SIG-M5 treated with dmso at 0.1 percent for 504 hours (cell line): ENCODE results near the gene NMNAT2.
"Not testable (repeated sequence)": the region's sequence is repeated elsewhere in the genome, so short reads cannot be mapped to it uniquely, and the experiment has no call there.

Experiments
- DNase-seq: peaks from one replicate; lab custom pipeline; 2025; ENCODE audit not compliant: unreplicated experiment; lab: John Stamatoyannopoulos, UW

NMNAT2 gene

GRCh38 chr1:183419399-183419798 lies 1.2 kb upstream of the NMNAT2 start:
- no peak for DNase-seq

GRCh38 chr1:183418696-183419095 lies 516 bp upstream of the NMNAT2 start:
- no peak for DNase-seq

GRCh38 chr1:183416850-183417771 lies 1.1 kb downstream of the NMNAT2 start:
- no peak for DNase-seq

GRCh38 chr1:183414365-183414764 lies 3.8 kb downstream of the NMNAT2 start:
- no peak for DNase-seq

- DNase-seq = no peak
Measured at GRCh38 chr1:183411091-183411490, 7.1 kb downstream of the NMNAT2 start.

DNA sequence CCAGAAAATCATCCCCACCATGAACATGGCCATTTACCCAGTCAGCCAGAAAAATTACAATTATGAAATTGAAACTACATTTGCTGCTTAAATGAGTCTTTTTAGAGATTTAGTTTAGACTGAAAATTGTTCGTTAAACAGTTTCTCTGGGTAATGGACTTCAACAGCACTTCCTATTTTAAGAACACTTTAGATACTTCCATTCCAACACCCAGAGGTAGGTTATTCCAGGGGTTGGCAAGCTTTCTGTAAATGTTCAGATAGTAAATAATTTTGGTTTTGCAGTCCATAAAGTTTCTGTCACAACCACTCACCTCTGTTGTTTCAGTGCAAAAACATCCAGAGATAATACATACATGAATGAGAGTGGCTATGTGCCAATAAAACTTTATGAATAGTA lies 10.2 kb downstream of the NMNAT2 start:
- no peak for DNase-seq

- no peak for DNase-seq
Measured at GRCh38 chr1:183407474-183407873, 10.7 kb downstream of the NMNAT2 start.

- no peak for DNase-seq
Measured at GRCh38 chr1:183404476-183404875, 13.7 kb downstream of the NMNAT2 start.

GRCh38 chr1:183403498-183403897 lies 14.7 kb downstream of the NMNAT2 start:
- no peak for DNase-seq

- DNase-seq = not testable (repeated sequence)
Measured at GRCh38 chr1:183401565-183401964, 16.6 kb downstream of the NMNAT2 start.

DNA sequence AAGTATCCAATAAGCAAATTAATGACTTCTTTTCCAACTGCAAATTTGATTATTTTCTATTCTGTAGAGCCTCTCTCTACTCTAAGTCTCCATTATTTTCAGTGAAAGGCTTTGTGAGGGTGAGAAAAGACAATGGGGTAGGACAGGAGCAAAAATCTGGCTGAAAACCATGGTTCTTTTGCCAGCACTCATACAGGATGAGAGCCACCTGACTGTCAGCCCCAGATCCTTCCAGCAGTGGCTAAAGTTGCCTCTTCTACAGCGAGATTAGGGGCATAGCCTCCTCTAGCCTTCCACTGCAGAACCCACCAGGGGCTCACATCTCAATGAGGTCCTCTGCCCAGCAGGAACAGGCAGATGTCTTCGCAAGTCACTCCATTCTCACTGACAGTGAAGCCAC lies 23.7 kb downstream of the NMNAT2 start:
- no peak for DNase-seq

- no peak for DNase-seq
Measured at GRCh38 chr1:183391863-183392262, 26.3 kb downstream of the NMNAT2 start.

GRCh38 chr1:183390561-183390960 lies 27.6 kb downstream of the NMNAT2 start:
- DNase-seq = no peak

DNA sequence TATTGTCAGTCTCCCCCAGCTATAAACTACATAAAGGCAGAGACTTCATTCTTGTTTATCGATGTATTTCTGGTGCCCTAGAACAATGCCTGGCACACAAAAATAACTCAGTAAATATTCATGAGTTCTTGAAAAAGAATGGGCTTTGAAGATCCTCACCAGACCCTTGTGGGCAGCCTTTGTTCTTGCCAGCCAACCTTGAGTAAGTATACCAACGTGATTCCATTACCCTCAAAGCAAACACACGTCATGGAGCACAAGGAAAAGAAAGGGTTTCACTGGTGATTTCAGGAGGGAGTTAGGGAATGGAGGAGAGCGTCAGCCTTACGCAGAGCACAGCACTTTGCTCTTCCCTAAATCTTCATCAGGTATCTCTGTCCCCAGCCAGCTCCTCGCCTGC lies 29.4 kb downstream of the NMNAT2 start:
- DNase-seq = no peak

DNA sequence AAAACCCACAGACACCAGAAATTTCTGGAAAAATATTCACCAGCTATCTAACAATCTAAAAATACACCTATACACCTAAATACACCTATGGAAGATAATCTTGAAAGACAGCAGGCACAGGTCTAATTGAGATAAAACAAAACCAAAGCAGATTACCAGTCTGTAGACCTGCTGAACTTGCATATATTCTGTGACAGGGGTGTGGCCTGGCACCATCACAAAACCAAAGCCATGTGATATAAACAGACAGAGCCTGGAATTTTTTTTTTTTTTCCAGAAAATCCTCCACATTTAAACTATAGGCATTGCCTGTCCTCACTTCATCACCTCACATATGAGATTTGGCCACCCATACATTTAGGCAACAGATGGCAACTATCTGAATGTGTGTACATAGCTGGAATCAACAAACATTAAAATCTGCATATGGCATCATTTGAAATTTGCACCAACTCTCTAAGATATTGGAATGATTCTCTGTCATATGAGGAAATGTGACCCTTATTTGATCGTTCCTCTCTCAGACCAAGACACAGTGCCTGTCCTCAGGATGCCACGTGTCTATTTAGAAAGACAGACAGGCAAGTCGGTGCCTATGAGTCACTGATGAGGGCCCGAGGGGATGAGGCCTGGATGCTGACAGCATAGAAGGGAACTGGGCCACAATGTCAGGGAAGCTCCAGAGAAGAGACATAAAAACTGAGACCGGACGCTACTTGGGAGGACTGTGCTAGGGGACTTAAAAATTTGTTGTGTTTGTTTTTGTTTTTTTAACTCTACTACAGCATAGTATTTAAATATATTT lies 32.6 kb downstream of the NMNAT2 start:
- no peak for DNase-seq

- DNase-seq = no peak
Measured at GRCh38 chr1:183379951-183380350, 38.2 kb downstream of the NMNAT2 start.

GRCh38 chr1:183375381-183375780 lies 42.8 kb downstream of the NMNAT2 start:
- DNase-seq = no peak

- no peak for DNase-seq
Measured at GRCh38 chr1:183374825-183375224, 43.4 kb downstream of the NMNAT2 start.

GRCh38 chr1:183372586-183373230 lies 45.5 kb downstream of the NMNAT2 start:
- DNase-seq = no peak

DNA sequence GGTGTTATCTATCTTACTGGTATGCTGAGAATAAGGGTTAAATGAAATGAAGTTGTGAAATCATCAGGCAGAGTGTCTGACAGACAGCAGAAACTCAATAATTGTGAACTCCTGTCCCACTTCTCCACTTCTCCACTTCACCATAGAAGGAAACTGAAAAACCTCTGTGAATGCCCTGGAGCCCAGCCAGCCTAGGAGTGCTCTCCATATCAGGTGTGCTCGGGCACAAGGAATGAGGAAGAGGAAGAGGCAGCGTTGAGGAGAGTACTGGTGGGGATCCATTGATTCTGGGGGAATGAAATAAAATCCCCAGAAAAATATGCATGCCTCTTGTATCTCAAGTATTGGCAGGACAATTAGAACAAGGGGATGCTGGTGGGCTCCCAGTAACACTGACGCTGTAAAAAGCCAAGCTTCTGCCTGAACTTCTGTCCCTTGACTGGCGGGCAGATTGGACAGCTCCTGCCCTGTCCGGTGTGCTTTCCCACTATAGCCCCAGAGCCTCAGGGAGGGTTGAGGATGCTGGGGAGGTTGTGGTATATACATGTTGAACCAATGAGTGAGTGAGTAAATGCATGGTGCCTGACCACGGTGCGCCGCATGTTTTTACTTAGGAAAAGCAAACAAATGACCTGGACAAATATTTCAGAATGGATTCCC lies 47.7 kb downstream of the NMNAT2 start:
- DNase-seq = peak; percentile 17
